K562 (cell line): ENCODE data around the gene PPP1R12C. TPM values are rescaled to one million over a fixed set of nuclear protein-coding genes. Genes with fewer than 3 reads are reported as not detected.

Experiments used
- ATAC-seq: fragments of 200-7000 bp; cut with Tn5 transposase; 3 replicates; pipeline ENCODE4 v1.9.1; 2020; ENCODE audit warnings: moderate library complexity
- BruUV-seq: library from RNA; stranded (reverse); fragments of 400-500 nt; replicated peaks from 2 replicates; lab custom pipeline; 2021; lab: Mats Ljungman, UMichigan
- CTCF ChIA-PET: fragments of 300-600 bp; formaldehyde crosslinking; extraction: SDS; loops from one replicate; lab custom pipeline; 2021; ENCODE audit warnings: low intra/inter-chr PET ratio; lab: Yijun Ruan, JAX
- POLR2A ChIA-PET: fragments of 300-600, 350-650 bp; sonication (Branson Sonifier 250); formaldehyde crosslinking; extraction: SDS; loops from one replicate; lab custom pipeline; 2021; ENCODE audit warnings: antibody characterized with exemption, inconsistent platforms; lab: Yijun Ruan, JAX
- DNase-seq, 4 experiments: peaks; one replicate each; pipeline versions ENCODE4 v3.0.0 to v3.0.0-alpha.2; 2011 to 2018; ENCODE audit warnings: low spot score in 3 of 4, mixed read lengths in 3 of 4; ENCODE audit errors: extremely low read depth in 1 of 4
- FAIRE-seq: peaks from 2 replicates; lab custom pipeline; 2011; peaks lifted over from hg19 to GRCh38; lab: Jason Lieb, UNC
- H2AFZ ChIP-seq: 2 replicates; pipeline ENCODE4 v1.6.0; 2011; ENCODE audit warnings: low read depth, low read length, control low read depth, inconsistent platforms
- H3K27ac ChIP-seq: fragments of 200-600 bp; 3 replicates; pipeline ENCODE4 v1.8.0; 2011; ENCODE audit warnings: low read depth, mild to moderate bottlenecking, control low read depth, inconsistent platforms, low read length, moderate library complexity, mixed read lengths; ENCODE audit errors: extremely low read depth
- H3K27me3 ChIP-seq, 2 experiments: fragments of 300-600 bp in 1 of 2; 2 replicates in 1 of 2; 3 replicates in 1 of 2; pipeline versions ENCODE4 v1.6.0 to v1.8.0; 2011; ENCODE audit warnings: inconsistent platforms in 2 of 2, low read length in 2 of 2, mild to moderate bottlenecking in 1 of 2, mixed read lengths in 1 of 2, moderate library complexity in 1 of 2; ENCODE audit not compliant: control insufficient read depth in 2 of 2, insufficient read depth in 2 of 2
- H3K36me3 ChIP-seq: fragments of 300-600 bp; 3 replicates; pipeline ENCODE4 v1.8.0; 2011; ENCODE audit warnings: mild to moderate bottlenecking, low read length, inconsistent platforms; ENCODE audit not compliant: control insufficient read depth, insufficient read depth
- H3K4me1 ChIP-seq, 2 experiments: fragments of 200-600 bp in 1 of 2; replicated peaks in 1 of 2; 2 replicates in 1 of 2; 3 replicates in 1 of 2; pipeline versions ENCODE4 v1.5.1 to v1.8.0; 2011; ENCODE audit warnings: inconsistent platforms in 2 of 2, low read length in 2 of 2, mild to moderate bottlenecking in 1 of 2, mixed read lengths in 1 of 2, moderate library complexity in 1 of 2; ENCODE audit not compliant: control insufficient read depth in 2 of 2, insufficient read depth in 2 of 2
- H3K4me2 ChIP-seq: 2 replicates; pipeline ENCODE4 v1.6.1; 2011; ENCODE audit warnings: low read length, control low read depth, inconsistent platforms, mixed read lengths; ENCODE audit not compliant: insufficient read depth
- H3K4me3 ChIP-seq: fragments of 200-600 bp; sonication (generic), shearing (Covaris generic); 2 replicates; pipeline ENCODE4 v1.5.1; 2016; ENCODE audit warnings: control low read depth, inconsistent platforms
- H3K79me2 ChIP-seq: fragments of 200-600 bp; 3 replicates; pipeline ENCODE4 v1.8.0; 2011; ENCODE audit warnings: low read length, inconsistent platforms; ENCODE audit not compliant: control insufficient read depth, insufficient read depth
- H3K9ac ChIP-seq, 2 experiments: 2 replicates each; pipeline versions ENCODE4 v1.6.0 to v1.6.1; 2011; ENCODE audit warnings: low read depth in 2 of 2, low read length in 2 of 2, control low read depth in 1 of 2, inconsistent platforms in 1 of 2, mild to moderate bottlenecking in 1 of 2, mixed read lengths in 1 of 2; ENCODE audit not compliant: insufficient read depth in 1 of 2
- H3K9me1 ChIP-seq: one replicate; pipeline ENCODE4 v1.6.0; 2011; ENCODE audit warnings: inconsistent platforms, mild to moderate bottlenecking, low read length, moderate library complexity; ENCODE audit not compliant: control insufficient read depth, insufficient read depth
- H3K9me3 ChIP-seq: replicated peaks from 2 replicates; pipeline ENCODE4 v1.5.1; 2011; ENCODE audit warnings: low read depth, low read length, inconsistent platforms; ENCODE audit not compliant: control insufficient read depth, insufficient read depth
- H4K20me1 ChIP-seq: replicated peaks from 2 replicates; pipeline ENCODE4 v1.6.1; 2011; ENCODE audit warnings: low read length, inconsistent platforms, mixed read lengths; ENCODE audit not compliant: control insufficient read depth, insufficient read depth
- BCL6 ChIP-seq: fragments of 250-450 bp; sonication (Bioruptor Pico); IDR thresholded peaks from 2 replicates; pipeline ENCODE4 v1.4.0; 2020
- CTBP1 ChIP-seq: fragments of 450-650 bp; IDR thresholded peaks from 2 replicates; pipeline ENCODE4 v1.6.1; 2016; ENCODE audit warnings: borderline replicate concordance
- ESRRB ChIP-seq: fragments of 250-450 bp; sonication (Bioruptor Pico); IDR thresholded peaks from 2 replicates; pipeline ENCODE4 v1.5.0; 2020; ENCODE audit warnings: mild to moderate bottlenecking, moderate library complexity, borderline replicate concordance
- EWSR1 ChIP-seq: fragments of 450-650 bp; IDR thresholded peaks from 2 replicates; pipeline ENCODE4 v1.6.1; 2018; ENCODE audit warnings: borderline replicate concordance, mild to moderate bottlenecking, low read depth, moderate library complexity; ENCODE audit not compliant: partially characterized antibody
- KDM4B ChIP-seq, 2 experiments: fragments of 450-650 bp in 1 of 2; sonication (generic) in 1 of 2; IDR thresholded peaks; 2 replicates each; pipeline ENCODE4 v1.6.1; 2016 to 2017; ENCODE audit warnings: borderline replicate concordance in 2 of 2, antibody characterized with exemption in 1 of 2, low read depth in 1 of 2, mild to moderate bottlenecking in 1 of 2
- MTA3 ChIP-seq: fragments of 450-650 bp; formaldehyde crosslinking; IDR thresholded peaks from 2 replicates; pipeline ENCODE4 v1.6.1; 2017; ENCODE audit warnings: mild to moderate bottlenecking, borderline replicate concordance
- NCOR1 ChIP-seq: fragments of 450-650 bp; IDR thresholded peaks from 2 replicates; pipeline ENCODE4 v1.6.1; 2016; ENCODE audit warnings: mild to moderate bottlenecking, moderate library complexity
- NFIC ChIP-seq: fragments of 450-650 bp; IDR thresholded peaks from 2 replicates; pipeline ENCODE4 v1.6.1; 2017; ENCODE audit warnings: mild to moderate bottlenecking, inconsistent platforms
- POLR2G ChIP-seq: fragments of 200-400 bp; formaldehyde crosslinking; IDR thresholded peaks from 2 replicates; pipeline ENCODE4 v1.6.1; 2017; ENCODE audit warnings: low read depth, mild to moderate bottlenecking, antibody characterized with exemption, low read length, moderate library complexity
- POU5F1 ChIP-seq: fragments of 150-350 bp; IDR thresholded peaks from 2 replicates; pipeline ENCODE4 v1.6.1; 2014; ENCODE audit warnings: borderline replicate concordance, low read length, low read depth, mild to moderate bottlenecking; ENCODE audit not compliant: partially characterized antibody
- RAD51 ChIP-seq: fragments of 450-650 bp; IDR thresholded peaks from 2 replicates; pipeline ENCODE4 v1.7.1; 2016; ENCODE audit warnings: low read depth, mild to moderate bottlenecking, borderline replicate concordance
- RBM22 ChIP-seq: fragments of 200-400 bp; formaldehyde crosslinking; IDR thresholded peaks from 2 replicates; pipeline ENCODE4 v1.6.1; 2018; ENCODE audit warnings: low read length, low read depth; ENCODE audit not compliant: poor library complexity, severe bottlenecking
- SMARCC2 ChIP-seq: fragments of 450-650 bp; IDR thresholded peaks from 2 replicates; pipeline ENCODE4 v1.6.1; 2017; ENCODE audit warnings: antibody characterized with exemption, moderate library complexity, mild to moderate bottlenecking, low read depth
- USF1 ChIP-seq: sonication (generic); formaldehyde crosslinking; IDR thresholded peaks from 2 replicates; pipeline ENCODE4 v1.9.0; 2022; ENCODE audit warnings: mild to moderate bottlenecking, missing genetic modification reagents
- ZBTB2 ChIP-seq: fragments of 450-650 bp; IDR thresholded peaks from 2 replicates; pipeline ENCODE4 v1.6.1; 2016; ENCODE audit warnings: antibody characterized with exemption
- ZFP1 ChIP-seq: fragments of 450-650 bp; formaldehyde crosslinking; IDR thresholded peaks from 2 replicates; pipeline ENCODE4 v1.4.0; 2020; ENCODE audit warnings: mild to moderate bottlenecking, mixed read lengths
- ZNF24 ChIP-seq: fragments of 450-650 bp; IDR thresholded peaks from 2 replicates; pipeline ENCODE4 v1.6.1; 2016
- WGBS: fragments of 100-300 bp; shearing (Covaris generic); methylation state at CpG from one replicate; pipeline ENCODE4 v1.1.6; 2016; ENCODE audit warnings: low coverage, mixed read lengths; ENCODE audit not compliant: insufficient coverage; ENCODE audit errors: missing lambda C conversion rate; 5-methylcytosine and 5-hydroxymethylcytosine counted together
- in situ Hi-C: fragments of 300-500 bp; cut with MboI; formaldehyde crosslinking; loops from 4 replicates; pipeline ENCODE4 v1.15.0; 2018; ENCODE audit warnings: inconsistent platforms, mixed read lengths
- intact Hi-C: fragments of 100-400 bp; cut with micrococcal nuclease; formaldehyde crosslinking; loops from 2 replicates; pipeline ENCODE4 v1.14.2; 2022
- polyA plus RNA-seq, 8 experiments: library from polyadenylated mRNA; depleted of rRNA in 4 of 8; stranded (reverse) in 5 of 8; unstranded in 3 of 8; fragments of >200 nt; fragmentation: Nextera tagmentation in 2 of 8; fragmentation: Illumina TruSeq in 1 of 8; extraction: Ambion mirVana in 2 of 8; extraction: Trizol in 1 of 8; gene quantifications; 2 replicates each; pipeline versions ENCODE4 v1.2.1 to v1.2.3, GENCODE V29; 2011 to 2014; ENCODE audit warnings: inconsistent platforms in 1 of 8, missing spikeins in 1 of 8
- total RNA-seq, 7 experiments: library from RNA; depleted of rRNA in 6 of 7; stranded (reverse); fragments of >200 nt in 6 of 7; fragmentation: Illumina TruSeq in 2 of 7; extraction: Trizol in 2 of 7; gene quantifications; 2 replicates each; pipeline versions ENCODE4 v1.2.1 to v1.2.3, GENCODE V29; 2011 to 2021; ENCODE audit warnings: low replicate concordance in 1 of 7
- TF ChIP-seq, protein P1 (sequence below), 3 experiments: IDR thresholded peaks in 2 of 3; conservative IDR thresholded peaks in 1 of 3; 2 replicates each; pipeline ENCODE4 v1.5.1; 2011 to 2012; ENCODE audit warnings: low read length in 3 of 3, mild to moderate bottlenecking in 3 of 3, control low read depth in 2 of 3, improper control_type of control experiment in 1 of 3, inconsistent platforms in 1 of 3, low read depth in 1 of 3, mixed read lengths in 1 of 3, moderate library complexity in 1 of 3; ENCODE audit not compliant: insufficient read depth in 2 of 3

PPP1R12C gene
- total and polyA plus RNA-seq, 9 of the 15 experiments (the other 6 are each of a cell fraction or from before 2014, with no cell fraction given): 1.8 to 136 (median 33.7) TPM

DNA sequence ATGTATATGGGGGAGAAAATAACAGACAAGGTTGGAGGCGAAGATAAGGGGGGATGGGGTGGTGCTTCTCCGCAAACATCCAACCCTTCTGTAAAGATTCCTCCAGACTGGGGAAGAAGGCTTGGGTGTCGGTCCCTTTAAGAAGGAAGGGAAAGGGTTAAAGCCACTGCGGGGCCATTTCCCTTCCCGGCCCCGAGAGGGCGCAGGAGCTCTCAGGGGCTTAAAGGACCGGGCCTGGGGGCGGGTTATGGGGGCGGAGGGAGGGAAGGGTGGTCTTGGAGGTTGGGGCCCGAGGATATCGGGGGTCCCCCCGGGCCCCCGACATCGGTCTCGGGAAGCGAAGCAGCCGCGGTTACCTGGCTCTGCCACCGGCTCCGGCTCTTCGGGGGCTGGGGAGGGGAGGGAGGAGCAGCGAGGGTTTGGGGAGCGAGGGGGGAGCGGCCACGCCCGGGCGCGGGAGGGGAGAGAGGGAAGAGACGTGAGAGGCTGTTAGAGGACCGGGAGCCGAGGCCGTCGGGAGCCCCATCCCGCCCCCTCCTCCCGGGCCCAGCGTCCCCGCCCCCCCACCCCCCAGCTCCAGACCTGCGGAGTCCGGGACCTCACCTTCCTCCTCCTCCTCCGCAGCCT is 28.8 kb upstream of the PPP1R12C start:
- FAIRE-seq (peak; percentile 94), DNase-seq (peak; percentile 88 to 92 (median 90)), ATAC-seq (peak; percentile 87)
- H3K27ac ChIP-seq: peak overlapping the region; percentile 69
- peaks cover 16% of the 10 kb centered on the region for H3K79me2 ChIP-seq
- H3K9me3 ChIP-seq: no peaks in the 10 kb centered on the region
- 0% methylated on average over 7 of the region's 41 CpGs for WGBS
- peak overlapping the region; percentile 89 for H2AFZ ChIP-seq
- H3K4me1 ChIP-seq: peaks cover 16 to 54% of the 10 kb centered on the region in 2 experiments
- ChIA-PET CTCF (interaction anchor here (0.9 to 1.5 kb wide), 3 partner anchors 10 to 357 kb away, joined by 3 to 6 read pairs (median 4); no protein-coding TSS in a partner anchor), POLR2A (interaction anchor here (0.6 to 2.1 kb wide), 10 partner anchors 10 to 703 kb away, joined by 3 to 13 read pairs (median 4); partner anchors contain the start of genes PPP6R1 and TNNI3)
- H3K27me3 ChIP-seq: no peaks in the 10 kb centered on the region
- peak overlapping the region; percentile 83; the same call in 1 of the 2 replicates for H3K4me2 ChIP-seq
- in situ Hi-C loops: loop anchor here (25.0 kb wide), 1 partner anchor 491 kb away; the partner anchor contains the start of genes CCDC106, ZNF580 and ZNF581
- peak overlapping the region; percentile 63 to 83; a peak in 3 of 4 replicates for H3K9ac ChIP-seq
- intact Hi-C loops: loop anchor here (1.0 to 10.0 kb wide), 2 partner anchors 13 to 489 kb away; no protein-coding TSS in a partner anchor
- peaks cover 18% of the 10 kb centered on the region; the same call in 2 of the 3 replicates for H3K36me3 ChIP-seq
- no peaks in the 10 kb centered on the region for H4K20me1 ChIP-seq
- BruUV-seq: no TSS peak
- peak overlapping the region; percentile 88 for H3K4me3 ChIP-seq
- H3K9me1 ChIP-seq: no peaks in the 10 kb centered on the region
- TF ChIP-seq RBM22: no peak
- no peak for TF ChIP-seq SMARCC2
- TF ChIP-seq, protein P1, sequence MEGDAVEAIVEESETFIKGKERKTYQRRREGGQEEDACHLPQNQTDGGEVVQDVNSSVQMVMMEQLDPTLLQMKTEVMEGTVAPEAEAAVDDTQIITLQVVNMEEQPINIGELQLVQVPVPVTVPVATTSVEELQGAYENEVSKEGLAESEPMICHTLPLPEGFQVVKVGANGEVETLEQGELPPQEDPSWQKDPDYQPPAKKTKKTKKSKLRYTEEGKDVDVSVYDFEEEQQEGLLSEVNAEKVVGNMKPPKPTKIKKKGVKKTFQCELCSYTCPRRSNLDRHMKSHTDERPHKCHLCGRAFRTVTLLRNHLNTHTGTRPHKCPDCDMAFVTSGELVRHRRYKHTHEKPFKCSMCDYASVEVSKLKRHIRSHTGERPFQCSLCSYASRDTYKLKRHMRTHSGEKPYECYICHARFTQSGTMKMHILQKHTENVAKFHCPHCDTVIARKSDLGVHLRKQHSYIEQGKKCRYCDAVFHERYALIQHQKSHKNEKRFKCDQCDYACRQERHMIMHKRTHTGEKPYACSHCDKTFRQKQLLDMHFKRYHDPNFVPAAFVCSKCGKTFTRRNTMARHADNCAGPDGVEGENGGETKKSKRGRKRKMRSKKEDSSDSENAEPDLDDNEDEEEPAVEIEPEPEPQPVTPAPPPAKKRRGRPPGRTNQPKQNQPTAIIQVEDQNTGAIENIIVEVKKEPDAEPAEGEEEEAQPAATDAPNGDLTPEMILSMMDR (IDR thresholded peaks at IDR 0.05 in 2 of 3, conservative IDR thresholded peaks at IDR 0.05 in 1 of 3; ENCODE audit: insufficient read depth in 2 of 3, low read depth in 1 of 3, low read length in 3 of 3): peak; percentile 84 to 93 (median 85)
- 0 out of 4 replicates have a peak, but pooled peaks of 1 of the 2 experiments have one; percentile 50 for TF ChIP-seq KDM4B (IDR thresholded peaks at IDR 0.05; ENCODE audit: borderline replicate concordance in 2 of 2, low read depth in 1 of 2)
- TF ChIP-seq POLR2G: no peak
- no peak for TF ChIP-seq ZFP1 (CRISPR knock-in tag)
- TF ChIP-seq POU5F1: no peak
- no peak for TF ChIP-seq BCL6
- TF ChIP-seq NCOR1: peak; percentile 53
- TF ChIP-seq RAD51: no peak
- TF ChIP-seq CTBP1: no peak
- no peak for TF ChIP-seq EWSR1
- TF ChIP-seq ZBTB2: peak; percentile 69
- no peak for TF ChIP-seq ESRRB (CRISPR knock-in tag)
- no peak for TF ChIP-seq ZNF24
- TF ChIP-seq MTA3: peak; percentile 49; the same call in 1 of the 2 replicates
- TF ChIP-seq NFIC: peak; percentile 37; the same call in 1 of the 2 replicates
- no peak for TF ChIP-seq USF1 (CRISPR knock-in tag)
